Muscle layer of colon (tissue), 2 donors: ENCODE measurements around the gene ANKZF1.

Experiments
- H3K27ac ChIP-seq: one replicate; pipeline ENCODE4 v1.7.0; 2013; ENCODE audit warnings: low read depth, mild to moderate bottlenecking, low read length, moderate library complexity
- H3K27me3 ChIP-seq, 2 donors: one replicate each; pipeline ENCODE4 v1.7.0; 2013; ENCODE audit warnings: low read length in 2 of 2, mild to moderate bottlenecking in 2 of 2; ENCODE audit not compliant: insufficient read depth in 2 of 2, control insufficient read depth in 1 of 2
- H3K36me3 ChIP-seq: one replicate; pipeline ENCODE4 v1.7.0; 2013; ENCODE audit warnings: mild to moderate bottlenecking, low read length; ENCODE audit not compliant: insufficient read depth
- H3K4me1 ChIP-seq: one replicate; pipeline ENCODE4 v1.7.0; 2013; ENCODE audit warnings: mild to moderate bottlenecking, low read length; ENCODE audit not compliant: insufficient read depth
- H3K4me3 ChIP-seq, 2 donors: one replicate each; pipeline ENCODE4 v1.7.0; 2013; ENCODE audit warnings: low read length in 2 of 2, low read depth in 1 of 2, mild to moderate bottlenecking in 1 of 2, moderate library complexity in 1 of 2
- H3K9ac ChIP-seq: one replicate; pipeline ENCODE4 v1.7.0; 2013; ENCODE audit warnings: low read length
- H3K9me3 ChIP-seq: one replicate; pipeline ENCODE4 v1.7.0; 2013; ENCODE audit warnings: mild to moderate bottlenecking, low read length
- donor health status: abdominal sarcoma.
- donor health status: Adenocarcinoma of cecum.

Gene ANKZF1

GRCh38 chr2:219229305-219230058 lies at the start of gene ANKZF1, which contains the start of gene ATG9A:
TSS of gene ANKZF1 (plus strand) at chr2:219229806. CDS start at chr2:219230258, 452 bp downstream.
TSS of gene ATG9A (minus strand) at chr2:219229636. CDS start at chr2:219228024, 1,612 bp downstream.
- H3K27me3 ChIP-seq, result no peaks in the 10 kb centered on the region
- H3K27ac ChIP-seq, result peak within 1 kb of the TSS; percentile 96
- no peaks in the 10 kb centered on the region for H3K9me3 ChIP-seq
- peaks cover 24% of the 10 kb centered on the region for H3K4me1 ChIP-seq
- H3K4me3 ChIP-seq, result peak within 1 kb of the TSS; percentile 83 to 91
- peaks cover 50% of the 10 kb centered on the region for H3K36me3 ChIP-seq
- H3K9ac ChIP-seq, result peak within 1 kb of the TSS; percentile 88

GRCh38 chr2:219180961-219181360 lies 48.6 kb upstream of the ANKZF1 start:
- Histone ChIP-seq H3K4me1 (peaks cover 21% of the 10 kb centered on the region), H3K9me3 (no peaks in the 10 kb centered on the region), H3K36me3 (peaks cover 56% of the 10 kb centered on the region), H3K4me3 (no peak overlapping the region), H3K27me3 (no peaks in the 10 kb centered on the region), H3K9ac (no peak overlapping the region), H3K27ac (no peak overlapping the region)

GRCh38 chr2:219181531-219181930 lies 48.1 kb upstream of the ANKZF1 start:
- Histone ChIP-seq H3K27me3 (no peaks in the 10 kb centered on the region), H3K4me1 (peaks cover 20% of the 10 kb centered on the region), H3K9me3 (no peaks in the 10 kb centered on the region), H3K9ac (no peak overlapping the region), H3K27ac (no peak overlapping the region), H3K4me3 (no peak overlapping the region), H3K36me3 (peaks cover 56% of the 10 kb centered on the region)

- Histone ChIP-seq H3K36me3 (peaks cover 56% of the 10 kb centered on the region), H3K4me3 (no peak overlapping the region), H3K27ac (no peak overlapping the region), H3K27me3 (no peaks in the 10 kb centered on the region), H3K9me3 (no peaks in the 10 kb centered on the region), H3K4me1 (peaks cover 20% of the 10 kb centered on the region), H3K9ac (no peak overlapping the region)
Observed at GRCh38 chr2:219182331-219183150, 47.1 kb upstream of the ANKZF1 start.

GRCh38 chr2:219183151-219183772 lies 46.3 kb upstream of the ANKZF1 start:
- Histone ChIP-seq H3K4me3 (no peak overlapping the region), H3K27me3 (no peaks in the 10 kb centered on the region), H3K27ac (no peak overlapping the region), H3K9me3 (no peaks in the 10 kb centered on the region), H3K4me1 (peaks cover 20% of the 10 kb centered on the region), H3K9ac (no peak overlapping the region), H3K36me3 (peaks cover 56% of the 10 kb centered on the region)

- no peaks in the 10 kb centered on the region for H3K27me3 ChIP-seq
- H3K9me3 ChIP-seq, result no peaks in the 10 kb centered on the region
- no peak overlapping the region for H3K9ac ChIP-seq
- peaks cover 56% of the 10 kb centered on the region for H3K36me3 ChIP-seq
- no peak overlapping the region for H3K4me3 ChIP-seq
- H3K27ac ChIP-seq, result no peak overlapping the region
- H3K4me1 ChIP-seq, result peaks cover 15% of the 10 kb centered on the region
Observed at GRCh38 chr2:219184121-219184520, 45.5 kb upstream of the ANKZF1 start.

- Histone ChIP-seq H3K27me3 (no peaks in the 10 kb centered on the region), H3K4me3 (no peak overlapping the region), H3K27ac (no peak overlapping the region), H3K4me1 (no peaks in the 10 kb centered on the region), H3K9me3 (no peaks in the 10 kb centered on the region), H3K36me3 (peaks cover 31% of the 10 kb centered on the region), H3K9ac (no peak overlapping the region)
Observed at GRCh38 chr2:219186754-219187456, 42.7 kb upstream of the ANKZF1 start.

- Histone ChIP-seq H3K4me3 (no peak overlapping the region), H3K4me1 (no peaks in the 10 kb centered on the region), H3K27me3 (no peaks in the 10 kb centered on the region), H3K9ac (no peak overlapping the region), H3K27ac (no peak overlapping the region), H3K9me3 (no peaks in the 10 kb centered on the region), H3K36me3 (no peaks in the 10 kb centered on the region)
Observed at GRCh38 chr2:219197388-219197787, 32.2 kb upstream of the ANKZF1 start.

- no peaks in the 10 kb centered on the region for H3K27me3 ChIP-seq
- no peak overlapping the region for H3K27ac ChIP-seq
- no peak overlapping the region for H3K4me3 ChIP-seq
- H3K9ac ChIP-seq, result no peak overlapping the region
- no peaks in the 10 kb centered on the region for H3K4me1 ChIP-seq
- no peaks in the 10 kb centered on the region for H3K36me3 ChIP-seq
- no peaks in the 10 kb centered on the region for H3K9me3 ChIP-seq
Observed at GRCh38 chr2:219198974-219199373, 30.6 kb upstream of the ANKZF1 start.

GRCh38 chr2:219199470-219200211 lies 30.0 kb upstream of the ANKZF1 start:
- Histone ChIP-seq H3K27ac (no peak overlapping the region), H3K9me3 (no peaks in the 10 kb centered on the region), H3K36me3 (no peaks in the 10 kb centered on the region), H3K9ac (no peak overlapping the region), H3K4me3 (no peak overlapping the region), H3K4me1 (no peaks in the 10 kb centered on the region), H3K27me3 (no peaks in the 10 kb centered on the region)
